C4-2B (cell line): Measurements from ENCODE around the gene FAM124A.

Experiments
- H3K27ac ChIP-seq: fragments of 450-650 bp; 2 replicates; pipeline ENCODE4 v1.5.1; 2017
- ZFX ChIP-seq: fragments of 450-650 bp; IDR thresholded peaks from 2 replicates; pipeline ENCODE4 v1.6.1; 2017
- TF ChIP-seq, protein P1 (sequence below): fragments of 450-650 bp; conservative IDR thresholded peaks from 2 replicates; pipeline ENCODE4 v1.5.1; 2017; ENCODE audit warnings: mild to moderate bottlenecking

FAM124A gene

DNA sequence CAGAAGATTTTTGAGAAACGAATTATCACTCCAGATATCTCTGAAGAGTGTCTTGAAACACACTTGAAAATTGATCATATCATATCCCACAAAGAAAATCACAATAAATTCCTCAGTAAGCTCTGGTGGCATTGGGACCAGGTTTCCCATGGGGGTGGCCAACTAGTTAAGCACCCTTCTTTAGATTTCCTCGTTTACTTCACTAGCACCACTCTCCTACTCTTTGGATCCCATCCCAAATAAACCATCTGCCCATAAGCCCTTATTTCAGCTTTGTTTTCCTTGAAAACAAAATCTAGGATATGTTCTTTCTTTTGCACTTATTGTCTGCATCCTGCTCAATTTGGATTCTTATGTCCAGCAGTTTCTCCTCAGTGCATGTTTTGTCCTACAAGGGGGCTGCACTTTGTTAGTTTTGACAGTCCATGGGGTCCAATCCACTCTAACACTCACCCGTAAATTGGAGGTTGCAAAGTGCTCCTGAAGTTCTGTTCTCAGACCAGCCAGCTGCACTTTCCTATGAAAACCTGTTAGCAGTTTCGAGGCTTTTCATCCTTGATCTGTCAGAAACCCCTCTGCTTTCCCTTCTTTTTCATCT lies 40.3 kb upstream of the FAM124A start:
- TF ChIP-seq ZFX, result no peak
- TF ChIP-seq, protein P1, sequence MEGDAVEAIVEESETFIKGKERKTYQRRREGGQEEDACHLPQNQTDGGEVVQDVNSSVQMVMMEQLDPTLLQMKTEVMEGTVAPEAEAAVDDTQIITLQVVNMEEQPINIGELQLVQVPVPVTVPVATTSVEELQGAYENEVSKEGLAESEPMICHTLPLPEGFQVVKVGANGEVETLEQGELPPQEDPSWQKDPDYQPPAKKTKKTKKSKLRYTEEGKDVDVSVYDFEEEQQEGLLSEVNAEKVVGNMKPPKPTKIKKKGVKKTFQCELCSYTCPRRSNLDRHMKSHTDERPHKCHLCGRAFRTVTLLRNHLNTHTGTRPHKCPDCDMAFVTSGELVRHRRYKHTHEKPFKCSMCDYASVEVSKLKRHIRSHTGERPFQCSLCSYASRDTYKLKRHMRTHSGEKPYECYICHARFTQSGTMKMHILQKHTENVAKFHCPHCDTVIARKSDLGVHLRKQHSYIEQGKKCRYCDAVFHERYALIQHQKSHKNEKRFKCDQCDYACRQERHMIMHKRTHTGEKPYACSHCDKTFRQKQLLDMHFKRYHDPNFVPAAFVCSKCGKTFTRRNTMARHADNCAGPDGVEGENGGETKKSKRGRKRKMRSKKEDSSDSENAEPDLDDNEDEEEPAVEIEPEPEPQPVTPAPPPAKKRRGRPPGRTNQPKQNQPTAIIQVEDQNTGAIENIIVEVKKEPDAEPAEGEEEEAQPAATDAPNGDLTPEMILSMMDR, result no peak
- no peak overlapping the region for H3K27ac ChIP-seq

DNA sequence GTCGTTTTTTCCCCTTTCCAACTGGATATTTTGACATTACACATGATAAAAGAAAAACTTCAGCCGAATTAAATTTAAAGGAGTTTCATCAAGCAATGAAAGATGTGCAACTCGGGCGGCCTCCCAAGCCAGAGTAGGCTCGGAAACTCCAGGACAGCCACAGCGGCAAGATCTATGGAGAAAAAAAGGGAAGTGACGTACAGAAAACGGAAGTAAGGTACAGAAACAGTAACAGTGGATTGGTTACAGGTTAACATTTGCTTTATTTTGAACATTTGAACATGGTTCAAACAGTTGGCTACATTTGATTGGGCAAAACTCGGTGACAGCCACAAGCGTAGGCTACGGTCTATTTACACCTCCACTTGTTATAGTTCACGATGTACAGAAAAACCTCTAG lies 30.5 kb upstream of the FAM124A start:
- no peak for TF ChIP-seq ZFX
- TF ChIP-seq, protein P1, result no peak
- no peak overlapping the region for H3K27ac ChIP-seq

DNA sequence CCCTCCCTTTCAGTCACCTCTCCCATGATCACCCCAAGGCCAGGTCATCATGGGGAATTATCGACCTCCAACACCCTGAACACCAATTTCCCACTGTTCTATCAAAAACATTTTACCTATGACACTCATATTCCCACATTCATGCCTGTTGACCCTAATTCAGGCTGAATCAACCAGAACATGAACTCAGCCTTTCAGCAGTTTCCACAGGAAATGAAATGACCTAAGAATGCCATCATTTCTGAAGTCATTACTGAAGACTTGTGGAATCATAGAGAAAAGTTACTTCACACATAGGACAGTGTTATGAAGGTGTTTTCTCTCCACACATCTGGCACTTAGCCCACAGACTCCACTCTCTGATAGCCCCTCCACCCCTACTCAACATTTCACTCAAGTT lies 29.9 kb upstream of the FAM124A start:
- no peak overlapping the region for H3K27ac ChIP-seq
- TF ChIP-seq, protein P1, result no peak
- TF ChIP-seq ZFX, result no peak

DNA sequence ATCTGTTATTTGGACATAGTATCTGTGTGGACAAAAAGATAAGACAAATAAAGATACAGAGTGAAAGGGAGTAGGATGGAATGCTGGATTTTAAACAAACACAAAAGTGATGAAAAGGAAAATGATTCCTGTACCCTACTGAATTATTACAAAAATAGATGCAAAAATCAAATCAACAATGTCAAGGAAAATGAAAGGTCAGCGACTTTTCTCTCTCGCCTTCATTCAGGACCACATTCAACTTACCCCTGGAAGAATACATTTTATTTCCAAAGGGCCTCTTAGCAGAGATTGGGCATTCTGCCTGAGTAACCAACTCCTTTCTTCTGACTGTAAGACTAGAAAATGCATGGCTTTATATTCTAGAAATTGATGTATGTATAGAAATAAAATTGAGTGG lies 28.8 kb upstream of the FAM124A start:
- no peak for TF ChIP-seq ZFX
- TF ChIP-seq, protein P1, result no peak
- no peak overlapping the region for H3K27ac ChIP-seq

DNA sequence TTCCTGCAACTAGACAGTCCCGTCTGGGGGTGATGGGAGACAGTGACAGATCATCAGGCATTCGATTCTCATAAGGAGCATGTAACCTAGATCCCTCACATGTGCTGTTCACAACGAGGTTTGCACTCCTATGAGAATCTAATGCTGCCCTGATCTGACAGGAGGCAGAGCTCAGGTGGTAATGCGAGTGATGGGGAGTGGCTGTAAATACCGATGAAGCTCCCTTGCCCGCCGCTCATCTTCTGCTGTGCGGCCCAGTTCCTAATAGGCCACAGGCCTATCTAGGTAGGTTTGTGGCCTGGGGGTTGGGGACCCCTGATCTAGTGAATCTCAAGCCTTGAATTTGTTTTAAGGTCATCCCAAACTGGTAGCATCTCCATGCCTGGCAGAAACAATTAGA lies 27.3 kb upstream of the FAM124A start:
- no peak for TF ChIP-seq ZFX
- TF ChIP-seq, protein P1, result no peak
- H3K27ac ChIP-seq, result no peak overlapping the region

DNA sequence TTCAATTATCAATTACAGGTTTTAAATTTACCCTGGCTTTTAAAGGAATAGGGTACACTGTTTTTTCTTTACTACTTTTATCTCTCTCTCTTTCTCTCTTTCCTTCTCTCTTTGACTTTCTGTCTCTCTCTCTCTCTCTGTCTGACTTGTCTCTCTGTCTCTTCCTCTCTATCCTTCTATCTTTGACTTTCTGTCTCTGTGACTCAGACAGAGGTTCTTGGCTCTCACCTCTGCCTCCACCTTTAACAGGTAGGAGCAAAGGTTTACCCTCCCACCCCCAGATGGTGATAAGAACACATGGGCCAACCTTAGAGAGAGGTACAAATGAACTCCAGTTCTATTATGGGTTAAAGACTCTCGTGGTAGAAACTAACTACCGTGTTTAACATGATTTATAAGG lies 20.3 kb upstream of the FAM124A start:
- TF ChIP-seq, protein P1, result no peak
- no peak for TF ChIP-seq ZFX
- H3K27ac ChIP-seq, result no peak overlapping the region

DNA sequence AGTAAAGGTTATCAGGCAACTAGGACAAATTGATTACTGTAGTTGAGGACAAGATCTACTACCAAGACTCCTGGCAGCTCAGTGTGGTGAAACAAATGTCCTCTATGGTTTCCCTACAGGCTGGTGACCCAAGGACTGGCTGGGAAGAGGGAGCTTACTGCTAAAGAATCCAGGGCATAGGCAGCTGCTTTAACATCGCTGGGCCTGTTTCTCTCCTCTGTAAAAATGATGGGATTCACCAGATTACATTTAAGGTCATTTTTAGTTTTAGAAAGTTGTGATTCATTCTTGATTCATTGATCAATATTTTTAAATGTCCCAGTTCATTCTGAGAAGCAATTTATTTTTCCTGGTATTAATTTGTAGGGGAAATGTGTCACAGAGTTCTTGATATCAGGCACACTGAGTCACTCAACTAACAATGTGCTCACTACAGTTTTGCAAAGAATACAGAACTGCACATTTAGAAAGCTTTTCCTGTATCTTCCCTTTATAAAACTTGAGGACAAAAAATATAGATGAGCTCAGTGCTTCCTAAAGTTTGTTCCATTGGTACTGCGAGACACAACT lies 19.6 kb upstream of the FAM124A start:
- TF ChIP-seq, protein P1, result no peak
- no peak for TF ChIP-seq ZFX
- no peak overlapping the region for H3K27ac ChIP-seq
